Neural cell (in vitro differentiated cells): ENCODE measurements around the gene PARD3B. TPM values are rescaled to one million over a fixed set of nuclear protein-coding genes. Genes with fewer than 3 reads are reported as not detected.
A peak's percentile ranks its signal among the peaks of the same experiment; 100 is the strongest.

Experiments used
- H2AFZ ChIP-seq: fragments of 200-600, 300-800 bp; sonication (generic), shearing (Covaris generic); 2 replicates; pipeline ENCODE4 v1.6.0; 2014; ENCODE audit warnings: low read depth, mild to moderate bottlenecking, antibody characterized with exemption, low read length, moderate library complexity
- H3F3A ChIP-seq: fragments of 200-600 bp; shearing (Covaris generic); 2 replicates; pipeline ENCODE4 v1.6.1; 2016; ENCODE audit warnings: mild to moderate bottlenecking, moderate library complexity, mixed read lengths, antibody characterized with exemption, low read length; ENCODE audit not compliant: insufficient read depth, poor library complexity, severe bottlenecking
- H3K27ac ChIP-seq: fragments of 200-600, 300-800 bp; sonication (generic), shearing (Covaris generic); 2 replicates; pipeline ENCODE4 v1.5.1; 2014; ENCODE audit warnings: mild to moderate bottlenecking, low read length, moderate library complexity
- H3K27me3 ChIP-seq: fragments of 300-800, 200-600 bp; sonication (generic), shearing (Covaris generic); 2 replicates; pipeline ENCODE4 v1.6.0; 2014; ENCODE audit warnings: mild to moderate bottlenecking, low read depth, low read length, moderate library complexity; ENCODE audit not compliant: insufficient read depth
- H3K36me3 ChIP-seq: fragments of 300-800, 200-600 bp; sonication (generic), shearing (Covaris generic); 2 replicates; pipeline ENCODE4 v1.5.1; 2014; ENCODE audit warnings: mild to moderate bottlenecking, antibody characterized with exemption, low read length, moderate library complexity; ENCODE audit not compliant: insufficient read depth
- H3K4me2 ChIP-seq: fragments of 300-800, 200-600 bp; sonication (generic), shearing (Covaris generic); 2 replicates; pipeline ENCODE4 v1.6.0; 2014; ENCODE audit warnings: mild to moderate bottlenecking, low read length
- H3K4me3 ChIP-seq: fragments of 300-800, 200-600 bp; sonication (generic), shearing (Covaris generic); 2 replicates; pipeline ENCODE4 v1.5.1; 2014; ENCODE audit warnings: mild to moderate bottlenecking, low read length, moderate library complexity
- H3K79me2 ChIP-seq: fragments of 200-600 bp; shearing (Covaris generic); replicated peaks from 2 replicates; pipeline ENCODE4 v1.6.0; 2014; ENCODE audit warnings: mild to moderate bottlenecking, low read length, moderate library complexity; ENCODE audit not compliant: insufficient read depth
- H3K9ac ChIP-seq: fragments of 300-800, 200-600 bp; sonication (generic), shearing (Covaris generic); 2 replicates; pipeline ENCODE4 v1.6.1; 2016; ENCODE audit warnings: mild to moderate bottlenecking, low read length, mixed read lengths
- H3K9me2 ChIP-seq: fragments of 200-600 bp; shearing (Covaris generic); 2 replicates; pipeline ENCODE4 v1.6.1; 2016; ENCODE audit warnings: mild to moderate bottlenecking, low read length, mixed read lengths; ENCODE audit not compliant: insufficient read depth
- H3K9me3 ChIP-seq: fragments of 200-600, 300-800 bp; sonication (generic), shearing (Covaris generic); 2 replicates; pipeline ENCODE4 v1.6.1; 2016; ENCODE audit warnings: mild to moderate bottlenecking, mixed run types, low read length, moderate library complexity, mixed read lengths
- H4K20me1 ChIP-seq: fragments of 200-600 bp; shearing (Covaris generic); 2 replicates; pipeline ENCODE4 v1.6.1; 2016; ENCODE audit warnings: mild to moderate bottlenecking, mixed run types; ENCODE audit not compliant: insufficient read depth
- CTCF ChIP-seq: fragments of 450-650 bp; IDR thresholded peaks from 2 replicates; pipeline ENCODE4 v1.5.1; 2014; ENCODE audit warnings: antibody characterized with exemption, mild to moderate bottlenecking, moderate library complexity; ENCODE audit not compliant: poor library complexity, severe bottlenecking
- EP300 ChIP-seq: fragments of 450-650 bp; conservative IDR thresholded peaks from 2 replicates; pipeline ENCODE4 v1.6.1; 2014; ENCODE audit warnings: antibody characterized with exemption, mild to moderate bottlenecking, moderate library complexity; ENCODE audit not compliant: poor library complexity, severe bottlenecking
- EZH2 ChIP-seq: fragments of 200-600, 300-800 bp; shearing (Covaris generic), sonication (generic); IDR thresholded peaks from 2 replicates; pipeline ENCODE4 v1.6.1; 2014; ENCODE audit warnings: antibody characterized with exemption, low read length, borderline replicate concordance, mild to moderate bottlenecking; ENCODE audit not compliant: insufficient read depth, poor library complexity, severe bottlenecking
- MXI1 ChIP-seq: fragments of 450-650 bp; conservative IDR thresholded peaks from 2 replicates; pipeline ENCODE4 v1.6.1; 2014; ENCODE audit warnings: antibody characterized with exemption, mild to moderate bottlenecking; ENCODE audit not compliant: poor library complexity, severe bottlenecking
- POLR2AphosphoS5 ChIP-seq: IDR thresholded peaks from 2 replicates; pipeline ENCODE4 v1.6.1; 2012
- RAD21 ChIP-seq: fragments of 450-650 bp; conservative IDR thresholded peaks from 2 replicates; pipeline ENCODE4 v1.6.1; 2014; ENCODE audit warnings: antibody characterized with exemption, mild to moderate bottlenecking, moderate library complexity
- REST ChIP-seq: IDR thresholded peaks from 2 replicates; pipeline ENCODE4 v1.6.1; 2012; ENCODE audit warnings: borderline replicate concordance
- SMC3 ChIP-seq: fragments of 450-650 bp; conservative IDR thresholded peaks from 2 replicates; pipeline ENCODE4 v1.6.1; 2014; ENCODE audit warnings: antibody characterized with exemption, mild to moderate bottlenecking, moderate library complexity; ENCODE audit not compliant: poor library complexity
- TAF1 ChIP-seq: IDR thresholded peaks from 2 replicates; pipeline ENCODE4 v1.6.1; 2012; ENCODE audit warnings: low read depth
- polyA plus RNA-seq: library from polyadenylated mRNA; depleted of rRNA; stranded (reverse); fragments of >200 nt; gene quantifications from 2 replicates; pipeline ENCODE4 v1.2.3, GENCODE V29; 2014

PARD3B gene
- polyA plus RNA-seq, 1 donor from 2014 or later = 0.54 TPM

- H3K36me3 ChIP-seq = no peaks in the 10 kb centered on the region
- H3K4me3 ChIP-seq = no peak overlapping the region
- H3K9ac ChIP-seq = no peak overlapping the region
- TF ChIP-seq SMC3 = no peak
- TF ChIP-seq POLR2AphosphoS5 = no peak
- no peak for TF ChIP-seq RAD21
- no peak for TF ChIP-seq EP300
- TF ChIP-seq CTCF = no peak
- TF ChIP-seq EZH2 = no peak
- TF ChIP-seq REST = no peak
- H3K9me2 ChIP-seq = no peaks in the 10 kb centered on the region
- H3K27ac ChIP-seq = peak overlapping the region; percentile 23
- H3K4me2 ChIP-seq = no peak overlapping the region
- no peaks in the 10 kb centered on the region for H4K20me1 ChIP-seq
- no peaks in the 10 kb centered on the region for H3K79me2 ChIP-seq
- H3K9me3 ChIP-seq = no peaks in the 10 kb centered on the region
- H3F3A ChIP-seq = no peaks in the 10 kb centered on the region
- H3K27me3 ChIP-seq = no peaks in the 10 kb centered on the region
- no peak overlapping the region for H2AFZ ChIP-seq
Measured at GRCh38 chr2:204705243-204705932, 160.1 kb downstream of the PARD3B start.

DNA sequence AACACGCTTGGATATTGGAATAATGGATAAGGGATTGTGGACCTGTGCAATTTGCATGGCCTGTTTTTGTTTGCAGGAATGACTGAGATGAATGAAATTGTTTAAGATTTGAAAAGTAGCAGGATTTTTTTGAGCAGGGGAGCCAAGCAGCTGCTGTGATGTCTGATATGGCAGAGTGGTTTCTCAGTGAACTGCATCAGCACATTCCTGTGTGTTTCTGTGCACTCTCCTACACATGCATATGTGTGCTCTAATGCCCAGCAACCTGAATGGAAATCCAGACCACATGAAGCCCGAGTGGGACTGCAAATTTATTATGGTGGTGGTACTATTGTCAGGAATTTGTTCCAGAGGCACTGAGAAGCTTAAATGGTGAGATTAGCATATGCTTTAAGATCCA, 161.7 kb downstream of the PARD3B start:
- H3K4me3 ChIP-seq = no peak overlapping the region
- TF ChIP-seq CTCF (no peak), MXI1 (no peak), EP300 (no peak), TAF1 (no peak), EZH2 (no peak), SMC3 (no peak)
- H3K27ac ChIP-seq = no peak overlapping the region
- no peaks in the 10 kb centered on the region for H3F3A ChIP-seq
- no peak overlapping the region for H3K9ac ChIP-seq
- H3K79me2 ChIP-seq = no peaks in the 10 kb centered on the region
- H3K36me3 ChIP-seq = no peaks in the 10 kb centered on the region
- no peaks in the 10 kb centered on the region for H3K9me2 ChIP-seq
- no peak overlapping the region for H2AFZ ChIP-seq
- H3K9me3 ChIP-seq = no peaks in the 10 kb centered on the region
- no peak overlapping the region for H3K4me2 ChIP-seq
- no peaks in the 10 kb centered on the region for H4K20me1 ChIP-seq
- no peaks in the 10 kb centered on the region for H3K27me3 ChIP-seq
